ENCODE measurements around the gene LDHD.

- no peak for TF ChIP-seq CTCF (IDR thresholded peaks at IDR 0.05)
- TF ChIP-seq ZFX (IDR thresholded peaks at IDR 0.05; ENCODE audit: borderline replicate concordance) = no peak
Measured at GRCh38 chr16:75085556-75085955, 31.0 kb downstream of the LDHD start.

Data from 22Rv1 (cell line).